ENCODE measurements around the gene RBM26.

Gene RBM26

GRCh38 chr13:79423801-79424642 lies 18.0 kb upstream of the RBM26 start:
- peak in 1 of 2 donors; percentile 59 for DNase-seq

- DNase-seq: no peak
Measured at GRCh38 chr13:79423340-79423739, 17.3 kb upstream of the RBM26 start.

- no peak for DNase-seq
Measured at GRCh38 chr13:79419365-79419764, 13.3 kb upstream of the RBM26 start.

- no peak for DNase-seq
Measured at GRCh38 chr13:79417741-79418140, 11.7 kb upstream of the RBM26 start.

DNA sequence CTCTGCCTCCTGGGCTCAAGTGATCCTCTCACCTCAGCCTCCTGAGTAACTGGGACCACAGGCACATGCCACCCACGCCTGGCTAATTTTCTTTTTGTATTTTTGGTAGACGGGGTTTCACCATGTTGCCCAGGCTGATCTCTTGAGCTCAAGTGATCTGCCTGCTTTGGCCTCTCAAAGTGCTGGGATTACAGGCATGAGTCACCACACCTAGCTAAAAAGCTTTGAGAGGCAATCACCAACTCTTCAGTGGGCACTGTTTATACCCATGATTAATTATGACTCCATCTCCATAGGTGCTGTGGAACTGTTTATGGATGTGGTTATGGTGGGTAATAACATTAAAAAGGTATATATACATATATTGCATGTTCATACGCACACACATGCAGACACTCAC lies 7.5 kb upstream of the RBM26 start:
- no peak for DNase-seq

DNA sequence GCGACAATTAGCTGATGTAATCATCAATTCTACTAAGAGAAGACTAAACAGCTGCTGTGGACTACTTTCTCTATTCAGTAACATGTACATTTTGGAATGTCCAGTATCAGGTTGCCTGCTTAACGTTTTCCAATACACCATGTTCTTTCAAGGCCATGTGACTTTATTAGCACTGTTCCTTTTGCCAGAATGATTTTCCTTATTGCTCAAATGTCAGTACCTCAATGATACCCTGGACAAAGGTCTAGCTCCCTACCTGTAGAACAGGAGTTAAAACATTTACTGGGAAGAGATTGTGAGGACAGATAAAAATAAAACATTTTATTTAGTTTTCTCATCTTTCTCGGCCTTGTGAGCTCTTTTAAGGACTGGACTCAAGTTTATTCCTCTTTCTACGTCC lies 3.8 kb upstream of the RBM26 start:
- no peak for DNase-seq

DNA sequence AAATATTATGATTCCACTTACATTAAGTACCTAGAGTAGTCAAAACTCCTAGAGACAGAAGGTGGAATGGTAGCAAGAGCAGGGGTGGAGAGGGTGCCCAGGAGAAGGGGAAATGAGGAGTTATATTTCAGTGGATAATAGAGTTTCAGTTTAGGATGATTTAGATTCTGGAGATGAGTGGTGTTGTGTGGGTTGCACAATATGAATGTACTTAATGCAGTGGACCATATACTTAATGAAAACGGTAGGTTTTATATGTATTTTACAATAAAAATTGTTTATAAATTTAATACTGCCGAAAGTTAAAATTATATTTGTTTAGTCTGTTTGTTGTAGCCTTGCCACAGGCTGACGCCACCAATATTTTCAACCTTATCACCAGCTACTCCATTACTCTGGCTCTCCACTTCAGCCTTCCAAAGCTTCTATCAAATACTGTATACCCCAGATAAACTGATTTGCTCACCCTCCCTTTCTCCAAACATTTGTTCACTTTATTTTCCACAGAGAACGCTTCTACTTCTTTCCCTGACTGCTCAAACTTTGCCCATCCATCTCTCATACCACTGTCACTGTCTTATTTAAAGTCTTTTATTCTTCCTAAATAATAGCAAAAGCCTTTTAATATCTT lies 1.4 kb upstream of the RBM26 start:
- DNase-seq: no peak

GRCh38 chr13:79406597-79406908 lies 498 bp upstream of the RBM26 start:
- DNase-seq: no peak

GRCh38 chr13:79405501-79405830 lies 589 bp downstream of the RBM26 start:
- DNase-seq: no peak

DNA sequence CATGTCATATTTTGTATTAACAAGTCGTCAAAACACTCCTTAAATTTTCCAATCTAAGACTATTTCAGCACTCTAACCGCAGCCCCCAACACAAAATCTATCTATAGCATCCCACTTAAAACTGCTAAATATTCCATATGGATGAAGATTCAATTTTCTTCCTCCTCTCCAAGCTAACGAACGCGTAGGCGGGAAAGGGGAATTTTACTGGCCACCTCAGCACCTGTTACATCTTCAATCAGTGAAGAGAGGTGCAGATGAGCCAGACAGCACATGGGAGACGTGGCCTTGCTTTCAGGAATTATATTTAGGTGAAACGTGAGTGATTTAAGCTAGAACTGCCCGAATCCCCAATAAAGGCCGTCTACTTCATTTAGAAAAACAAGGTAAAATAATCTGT lies 1.1 kb downstream of the RBM26 start:
- DNase-seq: no peak

GRCh38 chr13:79404361-79404760 lies 1.7 kb downstream of the RBM26 start:
- DNase-seq: no peak

- no peak for DNase-seq
Measured at GRCh38 chr13:79403113-79403512, 2.9 kb downstream of the RBM26 start.

DNA sequence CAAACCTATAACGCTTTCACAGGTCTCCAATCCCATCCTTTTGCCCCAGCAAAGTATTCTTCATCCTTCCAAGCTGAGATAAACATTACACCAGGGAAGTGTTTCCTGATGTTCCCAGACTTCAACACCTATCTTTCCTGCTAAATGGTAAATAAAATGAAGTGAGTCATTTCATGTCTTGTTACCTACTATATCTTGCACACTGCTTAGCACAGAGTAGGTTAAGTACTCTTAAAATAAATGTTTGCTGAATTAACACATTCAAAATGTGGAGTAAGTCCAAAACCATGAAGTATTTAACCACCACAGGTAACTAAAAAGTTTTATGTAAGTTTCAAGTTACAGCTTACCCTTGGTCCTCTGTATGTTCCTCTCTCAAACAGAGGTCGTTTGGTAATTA lies 3.4 kb downstream of the RBM26 start:
- DNase-seq: no peak

DNA sequence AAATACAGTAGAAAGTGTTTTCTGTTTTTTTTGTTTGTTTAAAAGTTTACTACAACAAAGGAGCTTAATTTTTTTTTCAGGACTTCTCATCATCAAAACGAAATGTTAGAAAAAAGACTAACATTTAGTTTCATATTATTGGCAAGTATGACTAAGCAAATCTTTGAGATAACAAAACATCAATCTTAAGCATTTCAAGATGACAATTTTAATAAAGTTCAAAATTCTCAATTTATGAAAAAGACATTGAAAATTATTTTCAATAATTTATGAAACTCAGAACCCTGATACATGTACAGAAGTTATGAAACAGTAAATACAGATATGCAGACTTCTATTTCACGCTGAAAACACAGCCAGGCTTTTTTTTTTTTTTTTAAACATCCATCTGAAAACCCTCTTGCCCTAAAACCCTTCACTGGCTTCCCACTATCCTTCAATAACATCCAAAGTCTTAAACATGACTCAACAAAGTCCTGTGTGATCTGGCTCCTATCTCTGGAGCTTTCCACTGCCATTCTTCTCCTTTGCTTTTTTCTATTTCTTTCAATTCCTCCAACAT lies 3.9 kb downstream of the RBM26 start:
- no peak for DNase-seq

- peak in 1 of 2 donors; percentile 45 for DNase-seq
Measured at GRCh38 chr13:79401259-79402070, 4.6 kb downstream of the RBM26 start.

DNA sequence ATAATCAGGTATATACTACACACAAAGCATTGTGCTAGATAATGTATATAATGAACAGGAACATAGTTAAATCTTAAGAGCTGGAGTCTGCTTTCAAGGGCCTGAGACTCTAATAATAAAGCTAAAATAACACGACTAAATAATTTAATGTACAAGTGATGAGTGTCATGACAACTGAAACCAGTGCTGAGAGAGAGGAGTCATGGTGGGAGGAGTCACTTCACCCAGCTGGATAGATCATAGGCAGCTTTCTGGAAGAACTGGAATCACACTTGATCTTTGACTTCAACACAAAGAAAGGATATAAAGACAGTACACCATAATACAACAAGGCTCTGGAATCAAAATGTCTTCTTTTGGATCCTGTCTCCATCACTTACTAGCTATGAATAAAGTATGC lies 7.1 kb downstream of the RBM26 start:
- DNase-seq: no peak

DNA sequence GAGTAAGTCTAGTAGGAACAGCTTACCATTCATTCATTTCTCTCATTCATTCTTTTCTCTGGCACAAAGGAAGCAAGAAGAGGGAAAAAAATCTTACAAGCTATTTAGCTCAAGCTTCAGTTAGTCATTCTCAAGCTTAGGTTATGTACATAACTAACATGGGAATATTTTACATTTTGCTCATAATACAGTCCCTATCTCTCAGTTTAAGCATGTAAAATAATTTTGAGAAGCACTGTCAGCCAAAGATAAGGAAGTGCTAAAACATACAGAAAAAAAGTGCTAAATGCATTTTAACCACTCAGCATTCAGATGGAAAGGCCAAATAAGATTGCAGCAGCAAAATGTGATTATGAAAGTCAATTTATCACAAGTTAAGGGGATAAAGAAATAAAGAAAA lies 7.9 kb downstream of the RBM26 start:
- no peak for DNase-seq

- DNase-seq: no peak
Measured at GRCh38 chr13:79395881-79396280, 10.2 kb downstream of the RBM26 start.

DNA sequence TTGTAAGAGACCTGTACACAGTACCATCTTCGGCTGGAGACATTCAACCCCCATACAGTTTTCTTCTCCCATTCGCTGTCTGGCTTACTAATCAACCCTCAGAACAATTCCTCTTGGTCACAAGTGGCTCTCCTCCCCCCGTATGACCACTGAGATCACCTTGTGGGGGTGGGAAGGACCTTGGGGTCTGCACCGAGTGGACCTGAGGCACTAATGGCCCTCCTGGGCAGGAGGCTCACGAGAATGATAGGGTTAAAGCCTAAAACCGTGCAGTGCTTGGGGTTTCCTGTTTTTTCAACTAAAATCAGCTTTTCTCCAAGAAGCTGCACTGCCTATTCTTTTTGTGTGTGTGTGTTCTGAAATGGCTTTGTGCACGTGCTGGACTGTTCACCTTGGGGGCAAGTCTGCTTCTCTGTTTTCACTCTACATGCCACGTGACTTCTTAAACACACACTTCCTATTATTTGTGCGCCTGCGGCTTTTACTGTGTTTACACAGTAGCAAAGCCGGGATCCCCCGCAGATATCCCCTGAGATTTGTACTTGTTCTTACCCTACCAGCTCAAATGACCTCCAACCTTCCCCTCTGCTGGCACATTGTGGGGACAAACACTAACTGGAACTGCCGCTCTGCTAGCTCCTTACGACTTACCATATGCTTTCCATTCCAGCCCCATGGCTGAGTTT lies 12.3 kb downstream of the RBM26 start:
- DNase-seq: peak; percentile 51 to 71

DNA sequence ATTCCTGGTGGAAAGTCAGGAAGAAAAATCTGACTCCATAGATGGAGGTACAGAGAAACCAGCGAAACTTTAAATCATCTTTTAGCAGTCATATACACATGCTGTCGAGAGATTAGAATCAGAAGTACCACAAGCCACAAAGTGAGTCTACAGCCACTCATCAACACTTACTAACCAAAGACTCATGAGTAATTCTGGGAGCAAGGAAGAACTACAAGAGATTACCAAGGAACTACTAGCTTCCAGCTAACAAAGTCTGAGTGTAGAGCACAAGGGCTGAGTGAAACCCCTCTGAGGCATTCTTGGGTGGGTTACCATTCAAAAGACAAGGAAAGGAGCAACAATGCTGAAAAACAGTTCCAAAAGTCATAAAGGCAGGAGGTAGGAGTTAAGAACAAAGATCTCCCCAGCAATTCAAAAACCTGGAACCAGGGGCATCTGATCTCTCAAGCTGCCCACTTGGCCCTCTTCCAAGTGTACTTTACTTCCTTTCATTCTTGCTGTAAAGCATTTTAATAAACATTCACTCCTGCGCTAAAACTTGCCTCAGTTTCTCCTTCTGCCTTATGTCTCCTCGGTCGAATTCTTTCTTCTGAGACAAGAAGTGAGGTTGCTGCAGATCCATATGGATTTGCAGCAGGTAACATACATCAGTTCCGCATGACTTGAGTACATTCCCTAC lies 13.0 kb downstream of the RBM26 start:
- DNase-seq: peak in 1 of 2 donors; percentile 60

DNA sequence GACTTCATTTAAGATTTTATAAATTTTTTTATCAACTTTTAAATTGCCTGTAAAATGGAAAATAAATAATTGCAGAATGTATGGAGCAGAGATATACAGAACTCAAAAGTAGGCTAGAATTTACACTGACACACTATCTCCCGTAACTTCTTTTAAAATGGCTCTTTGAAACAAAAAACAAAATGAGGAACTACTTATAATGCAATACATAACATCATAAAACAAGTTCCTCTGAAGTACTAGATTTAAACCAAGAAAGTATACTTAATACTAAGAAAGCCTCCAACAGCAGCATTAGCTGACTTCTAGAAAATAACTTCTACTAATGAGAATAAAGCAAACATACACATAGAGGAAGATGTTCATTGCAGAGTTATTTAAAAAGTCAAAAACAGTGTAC lies 17.0 kb downstream of the RBM26 start:
- no peak for DNase-seq

DNA sequence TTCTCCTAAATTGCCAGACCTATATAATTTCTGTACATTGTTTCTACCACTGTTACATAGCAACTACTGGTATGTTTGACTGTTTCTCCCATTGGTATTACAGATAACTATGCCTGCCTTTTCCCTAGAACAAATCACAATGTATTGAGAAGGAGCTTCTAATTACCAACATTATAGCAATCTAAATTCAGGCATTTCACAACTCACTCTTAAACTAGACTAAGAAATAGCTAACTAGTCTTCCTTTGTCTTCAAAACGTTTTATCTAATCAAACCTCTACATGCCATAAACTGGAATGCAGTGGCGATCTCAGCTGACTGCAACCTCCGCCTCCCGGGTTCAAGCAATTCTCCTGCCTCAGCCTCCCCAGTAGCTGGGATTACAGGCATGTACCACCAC lies 18.2 kb downstream of the RBM26 start:
- DNase-seq: no peak
